ENCODE measurements around the gene TMEM38B.
"Not testable (repeated sequence)": the region's sequence is repeated elsewhere in the genome, so short reads cannot be mapped to it uniquely, and the experiment has no call there.

The TMEM38B gene

GRCh38 chr9:105728230-105728629 lies 33.9 kb downstream of the TMEM38B start:
- not testable (repeated sequence) for DNase-seq

DNA sequence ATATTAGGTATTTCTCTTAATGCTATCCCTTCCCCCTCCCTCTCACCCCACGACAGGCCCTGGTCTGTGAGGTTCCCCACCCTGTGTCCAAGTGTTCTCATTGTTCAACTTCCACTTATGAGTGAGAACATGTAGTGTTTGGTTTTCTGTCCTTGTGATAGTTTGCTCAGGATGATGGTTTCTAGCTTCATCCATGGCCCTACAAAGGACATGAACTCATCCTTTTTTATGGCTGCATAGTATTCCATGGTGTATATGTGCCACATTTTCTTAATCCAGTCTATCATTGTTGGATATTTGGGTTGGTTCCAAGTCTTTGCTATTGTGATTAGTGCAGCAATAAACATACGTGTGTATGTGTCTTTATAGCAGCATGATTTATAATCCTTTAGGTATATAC lies 37.1 kb downstream of the TMEM38B start:
- DNase-seq: not testable (repeated sequence)

DNA sequence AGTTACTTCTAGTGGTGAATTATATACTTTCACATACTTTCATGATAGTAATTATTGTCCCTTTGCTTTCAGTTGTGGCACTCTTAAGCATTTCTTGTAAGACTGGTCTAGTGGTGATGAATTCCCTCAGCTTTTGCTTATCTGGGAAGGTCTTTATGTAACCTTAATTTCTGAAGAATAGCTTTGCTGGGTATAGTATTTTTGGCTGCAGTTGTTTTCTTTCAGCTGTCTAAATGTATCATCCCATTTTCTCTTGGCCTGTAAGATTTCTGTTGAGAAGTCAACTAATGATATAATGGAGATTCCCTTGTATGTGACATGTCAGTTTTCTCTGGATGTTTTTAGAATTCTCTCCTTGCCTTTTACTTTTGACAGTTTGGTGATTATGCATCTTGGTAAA lies 41.0 kb downstream of the TMEM38B start:
- DNase-seq: no peak

DNA sequence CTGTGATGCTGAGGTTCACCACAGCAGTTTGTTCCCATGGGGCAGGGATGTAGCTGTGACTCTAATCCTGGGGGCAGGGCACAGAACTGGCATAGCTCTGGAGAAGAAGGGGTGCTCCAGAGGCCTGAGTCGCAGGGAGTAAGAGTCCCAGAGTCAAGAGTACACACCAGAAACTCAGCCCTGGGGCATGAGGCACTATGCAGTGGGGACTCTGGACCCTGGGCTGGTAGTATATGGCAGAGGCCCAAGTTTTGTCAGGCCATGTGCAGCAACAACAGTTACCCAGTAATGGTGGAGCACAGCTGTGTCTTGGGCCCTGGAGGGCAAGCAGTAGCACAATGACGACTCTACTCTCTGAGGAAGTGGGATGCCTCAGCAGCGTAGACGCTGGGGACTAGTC lies 42.9 kb downstream of the TMEM38B start:
- no peak for DNase-seq

GRCh38 chr9:105742088-105742487 lies 47.7 kb downstream of the TMEM38B start:
- no peak for DNase-seq

GRCh38 chr9:105747325-105747724 lies 53.0 kb downstream of the TMEM38B start:
- DNase-seq: not testable (repeated sequence)

GRCh38 chr9:105751761-105752160 lies 57.4 kb downstream of the TMEM38B start:
- no peak for DNase-seq

DNA sequence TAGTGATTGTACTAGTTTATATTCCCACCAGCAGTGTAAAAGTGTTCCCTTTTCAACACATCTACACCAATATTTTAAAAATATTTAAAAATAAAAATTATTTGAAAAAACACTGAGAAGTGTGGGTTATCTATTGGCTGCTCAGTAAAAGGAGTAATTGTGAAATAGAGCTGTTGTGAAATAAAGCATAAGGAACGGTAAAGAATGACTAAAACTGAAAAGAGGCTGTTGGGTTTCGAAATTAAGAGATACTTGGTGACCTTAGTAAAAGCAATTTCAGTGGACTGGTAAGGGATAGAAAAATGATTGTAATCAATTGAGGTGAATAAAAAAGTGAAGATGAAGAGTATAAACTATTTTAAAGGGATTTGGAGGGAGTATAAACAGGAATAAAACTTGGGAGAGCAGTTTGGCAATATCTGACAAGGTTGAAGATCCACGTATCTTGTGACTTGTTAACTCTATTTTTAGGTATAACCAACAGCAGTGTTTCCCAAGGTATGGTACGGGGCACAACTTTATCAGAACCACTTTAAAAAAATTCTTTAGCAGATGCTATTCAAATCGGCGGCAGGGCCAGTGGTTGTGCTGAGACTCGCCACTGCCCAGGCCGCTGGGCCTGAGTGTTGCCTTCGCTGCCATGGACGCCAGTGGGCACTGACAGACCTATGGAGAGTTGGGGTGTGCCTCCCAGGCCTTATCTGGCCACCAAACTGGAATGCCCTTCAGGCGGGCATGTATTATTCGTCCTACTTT lies 63.3 kb downstream of the TMEM38B start:
- DNase-seq: no peak

DNA sequence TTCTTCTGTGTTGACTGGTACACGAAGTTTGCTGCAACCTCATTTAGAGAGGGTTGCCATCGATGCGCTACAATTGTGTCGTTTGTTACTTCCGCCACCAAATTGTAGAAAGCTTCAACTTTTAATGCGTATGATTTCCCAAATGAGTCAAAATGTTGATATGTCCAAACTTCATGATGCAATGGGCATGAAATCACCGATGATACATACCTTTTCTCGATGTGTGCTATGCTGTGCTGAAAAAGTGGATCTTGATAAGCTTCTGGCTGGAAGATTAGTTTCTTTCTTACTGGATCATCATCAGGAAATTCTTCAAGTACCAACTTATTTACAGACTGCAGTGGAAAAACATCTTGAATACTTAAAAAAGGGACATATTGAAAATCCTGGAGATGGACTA lies 65.7 kb downstream of the TMEM38B start:
- DNase-seq: no peak

DNA sequence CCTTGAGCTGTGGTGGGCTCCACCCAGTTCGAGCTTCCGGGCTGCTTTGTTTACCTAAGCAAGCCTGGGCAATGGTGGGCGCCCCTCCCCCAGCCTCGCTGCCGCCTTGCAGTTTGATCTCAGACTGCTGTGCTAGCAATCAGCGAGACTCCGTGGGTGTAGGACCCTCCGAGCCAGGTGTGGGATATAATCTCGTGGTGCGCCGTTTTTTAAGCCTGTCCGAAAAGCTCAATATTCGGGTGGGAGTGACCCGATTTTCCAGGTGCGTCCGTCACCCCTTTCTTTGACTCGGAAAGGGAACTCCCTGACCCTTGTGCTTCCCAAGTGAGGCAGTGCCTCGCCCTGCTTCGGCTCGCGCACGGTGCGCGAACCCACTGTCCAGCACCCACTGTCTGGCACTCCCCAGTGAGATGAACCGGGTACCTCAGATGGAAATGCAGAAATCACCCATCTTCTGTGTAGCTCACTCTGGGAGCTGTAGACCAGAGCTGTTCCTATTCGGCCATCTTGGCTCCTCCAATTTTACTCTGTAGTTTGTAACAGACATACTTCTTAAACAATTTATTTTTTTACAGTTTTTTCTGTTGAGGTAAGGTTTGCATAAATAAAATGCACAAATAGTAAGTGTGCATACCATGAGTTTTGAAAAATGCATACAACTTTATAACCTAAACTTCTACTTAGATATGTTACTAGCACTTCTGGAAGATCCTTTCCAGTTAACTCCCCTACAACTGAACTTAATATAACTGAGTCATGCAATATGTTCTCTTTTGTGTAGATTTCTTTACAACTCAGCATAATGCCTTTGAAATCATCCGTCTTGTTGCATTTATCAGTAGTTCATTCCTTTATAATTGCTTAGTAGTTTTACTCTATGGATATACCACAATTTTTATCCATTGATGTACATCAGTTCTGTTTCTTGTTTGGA lies 88.5 kb downstream of the TMEM38B start:
- not testable (repeated sequence) for DNase-seq

- DNase-seq: not testable (repeated sequence)
Observed at GRCh38 chr9:105783495-105783872, 89.1 kb downstream of the TMEM38B start.

- not testable (repeated sequence) for DNase-seq
Observed at GRCh38 chr9:105786796-105787195, 92.5 kb downstream of the TMEM38B start.

GRCh38 chr9:105816202-105816744 lies 121.9 kb downstream of the TMEM38B start:
- no peak for DNase-seq

- no peak for DNase-seq
Observed at GRCh38 chr9:105816981-105817380, 122.6 kb downstream of the TMEM38B start.

GRCh38 chr9:105818903-105819302 lies 124.6 kb downstream of the TMEM38B start:
- DNase-seq: no peak

DNA sequence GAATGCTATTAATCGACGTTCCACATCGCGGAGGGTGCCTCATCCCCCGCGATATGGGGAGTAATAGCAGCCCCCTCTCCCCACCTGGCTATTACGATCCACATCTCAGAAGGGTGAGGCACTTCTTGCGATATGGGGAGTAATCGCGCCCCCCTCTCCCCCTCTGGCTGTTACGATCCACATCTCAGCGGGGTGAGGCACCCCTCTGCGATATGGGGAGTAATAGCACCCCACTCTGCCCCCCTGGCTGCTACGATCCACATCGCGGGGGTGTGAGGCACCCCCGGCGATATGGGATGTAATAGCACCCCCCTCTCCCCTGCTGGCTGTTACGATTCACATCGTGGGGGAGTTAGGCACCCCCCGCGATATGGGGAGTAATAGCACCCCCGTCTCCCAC lies 128.5 kb downstream of the TMEM38B start:
- no peak for DNase-seq

All from 8988T (cell line).